ENCODE measurements around the gene DEFB113.

- TF ChIP-seq POLR2A (IDR thresholded peaks at IDR 0.05) (no peak), CTCF (IDR thresholded peaks at IDR 0.05) (no peak)
Observed at GRCh38 chr6:50007819-50008218, 38.4 kb upstream of the DEFB113 start.

Measured in esophagus squamous epithelium (tissue), 4 donors.